Esophagus muscularis mucosa (tissue), 2 donors: Measurements from ENCODE around the gene MFSD12.

Experiments
- POLR2A ChIP-seq: fragments of 450-650 bp; IDR thresholded peaks from one replicate; pipeline ENCODE4 v1.6.1; 2017; ENCODE audit warnings: antibody characterized with exemption, moderate library complexity, mild to moderate bottlenecking, low read depth
- POLR2AphosphoS5 ChIP-seq, 2 donors: sonication (generic); formaldehyde crosslinking; IDR thresholded peaks; one replicate each; pipeline ENCODE4 v1.6.1; 2017; ENCODE audit warnings: antibody characterized with exemption in 2 of 2

DNA sequence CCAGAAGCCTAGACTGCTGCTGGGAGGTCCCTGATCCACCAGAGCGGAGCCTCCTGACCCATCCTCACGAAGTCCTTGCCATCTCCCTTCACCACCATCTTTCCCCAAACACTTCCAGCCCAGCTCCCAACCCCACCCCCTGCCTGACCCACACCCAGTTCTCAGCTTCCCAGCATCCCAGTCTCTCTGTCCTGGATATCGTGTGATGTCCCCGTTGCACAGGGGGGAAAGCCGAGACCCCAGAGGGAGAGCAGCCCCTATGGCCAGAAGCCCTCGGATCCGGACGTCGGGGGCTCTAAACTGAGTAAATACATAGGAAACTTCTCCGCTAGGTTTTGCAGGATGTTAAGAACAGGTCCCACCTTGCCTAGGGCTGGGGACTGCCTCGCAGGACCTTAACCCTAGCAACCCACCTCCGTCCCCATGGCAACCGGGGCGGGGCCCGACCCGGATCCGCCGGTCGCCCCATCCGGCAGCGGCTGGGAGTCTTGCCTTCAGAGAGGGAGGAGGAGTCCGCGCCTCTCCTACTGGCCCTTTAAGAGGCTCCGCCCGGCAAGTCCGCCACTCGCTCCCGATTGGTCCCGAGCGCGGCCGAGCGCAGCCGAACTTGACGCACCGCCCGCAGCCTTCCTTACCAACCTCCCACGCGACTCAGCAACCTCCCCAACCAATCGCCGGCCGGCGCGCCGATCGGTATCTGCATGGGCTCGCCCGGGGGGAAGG is 14.9 kb upstream of the MFSD12 start:
- TF ChIP-seq POLR2AphosphoS5 (IDR thresholded peaks at IDR 0.05) (peak in 1 of 2 donors; percentile 75), POLR2A (no peak)
